Measurements from ENCODE around the gene INSC.

INSC gene

DNA sequence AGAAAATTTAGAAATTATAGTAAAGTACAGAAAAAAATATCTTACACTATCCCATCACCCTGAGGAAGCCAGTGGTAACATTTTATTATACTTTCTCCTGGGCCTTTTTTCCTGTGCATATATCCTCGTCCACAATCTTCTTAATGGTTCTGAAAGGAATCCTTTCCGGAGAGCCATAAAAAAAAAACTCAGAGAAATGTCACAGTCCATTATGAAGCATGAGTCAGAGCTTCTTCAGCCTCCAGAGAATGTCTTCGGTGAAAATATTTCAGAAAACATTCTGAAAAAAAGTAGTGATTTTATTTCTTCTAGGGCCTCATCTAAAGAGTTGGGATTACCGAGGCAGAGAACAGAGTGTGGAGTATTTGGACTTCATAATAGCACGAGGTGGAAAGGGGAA is 163.4 kb downstream of the INSC start:
- no peak overlapping the region for H3K4me3 ChIP-seq (ENCODE audit: low read length)
- no peaks in the 10 kb centered on the region for H3K4me1 ChIP-seq (ENCODE audit: control insufficient read depth, low read depth, low read length)
- no peaks in the 10 kb centered on the region for H3K36me3 ChIP-seq (ENCODE audit: control insufficient read depth, low read depth, low read length)
- H3K27me3 ChIP-seq (ENCODE audit: control insufficient read depth, insufficient read depth, low read length), result no peaks in the 10 kb centered on the region
- no peaks in the 10 kb centered on the region for H3K9me3 ChIP-seq (ENCODE audit: control insufficient read depth, low read depth, low read length)
- no peak overlapping the region for H3K27ac ChIP-seq (ENCODE audit: low read length)
- no peak overlapping the region for H3K9ac ChIP-seq (ENCODE audit: low read length)

DNA sequence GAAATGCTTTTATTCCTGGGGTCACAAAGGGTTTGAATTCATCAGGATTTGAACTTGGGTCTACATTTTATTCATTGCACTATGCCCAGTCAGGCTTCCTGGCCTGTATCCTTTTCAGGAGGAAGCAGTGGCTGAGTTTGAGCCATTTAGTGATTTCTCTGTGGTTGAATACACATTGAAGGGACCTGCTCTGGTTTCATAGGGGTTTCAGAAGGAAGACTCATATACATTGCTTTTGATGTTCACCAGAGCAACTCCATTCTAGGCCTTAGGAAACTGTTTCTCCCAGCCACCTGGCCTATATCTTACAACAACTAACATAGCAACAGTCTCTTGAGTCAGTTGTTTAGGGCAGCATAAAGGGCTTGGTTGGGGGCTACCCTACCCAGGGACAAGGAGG is 165.7 kb downstream of the INSC start:
- no peak overlapping the region for H3K9ac ChIP-seq (ENCODE audit: low read length)
- no peaks in the 10 kb centered on the region for H3K4me1 ChIP-seq (ENCODE audit: control insufficient read depth, low read depth, low read length)
- no peaks in the 10 kb centered on the region for H3K27me3 ChIP-seq (ENCODE audit: control insufficient read depth, insufficient read depth, low read length)
- no peak overlapping the region for H3K27ac ChIP-seq (ENCODE audit: low read length)
- no peaks in the 10 kb centered on the region for H3K9me3 ChIP-seq (ENCODE audit: control insufficient read depth, low read depth, low read length)
- H3K36me3 ChIP-seq (ENCODE audit: control insufficient read depth, low read depth, low read length), result no peaks in the 10 kb centered on the region
- no peak overlapping the region for H3K4me3 ChIP-seq (ENCODE audit: low read length)

DNA sequence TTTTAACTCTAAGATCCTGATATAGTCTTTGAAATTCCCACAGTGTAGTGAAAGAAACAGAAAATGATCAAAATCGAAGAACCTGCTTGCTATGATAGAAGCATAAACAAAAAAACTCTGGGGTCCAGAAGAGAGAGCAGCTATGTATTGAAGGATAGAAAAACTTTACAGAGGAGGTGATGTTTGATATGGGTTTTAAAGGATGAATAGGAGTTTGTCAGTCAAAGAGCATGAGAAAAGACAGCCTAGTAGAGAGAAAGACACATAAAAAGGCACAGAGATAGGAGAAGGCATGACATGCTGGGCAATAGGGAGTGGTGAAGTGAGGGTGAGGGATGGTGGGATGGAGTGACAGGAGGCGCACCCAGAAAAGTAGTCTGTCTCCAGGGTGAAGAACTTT is 168.0 kb downstream of the INSC start:
- H3K27me3 ChIP-seq (ENCODE audit: control insufficient read depth, insufficient read depth, low read length), result no peaks in the 10 kb centered on the region

GRCh38 chr11:15286465-15286864 is 171.7 kb downstream of the INSC start:
- H3K9me3 ChIP-seq (ENCODE audit: control insufficient read depth, low read depth, low read length), result no peaks in the 10 kb centered on the region
- H3K4me1 ChIP-seq (ENCODE audit: control insufficient read depth, low read depth, low read length), result no peaks in the 10 kb centered on the region
- no peak overlapping the region for H3K4me3 ChIP-seq (ENCODE audit: low read length)
- no peaks in the 10 kb centered on the region for H3K36me3 ChIP-seq (ENCODE audit: control insufficient read depth, low read depth, low read length)
- no peak overlapping the region for H3K9ac ChIP-seq (ENCODE audit: low read length)
- H3K27me3 ChIP-seq (ENCODE audit: control insufficient read depth, insufficient read depth, low read length), result no peaks in the 10 kb centered on the region
- no peak overlapping the region for H3K27ac ChIP-seq (ENCODE audit: low read length)

More for the DNA sequence above, 168.0 kb downstream of the INSC start:
- no peak overlapping the region for H3K27ac ChIP-seq (ENCODE audit: low read length)
- H3K36me3 ChIP-seq (ENCODE audit: control insufficient read depth, low read depth, low read length), result no peaks in the 10 kb centered on the region
- no peaks in the 10 kb centered on the region for H3K9me3 ChIP-seq (ENCODE audit: control insufficient read depth, low read depth, low read length)
- H3K9ac ChIP-seq (ENCODE audit: low read length), result no peak overlapping the region
- no peaks in the 10 kb centered on the region for H3K4me1 ChIP-seq (ENCODE audit: control insufficient read depth, low read depth, low read length)
- H3K4me3 ChIP-seq (ENCODE audit: low read length), result no peak overlapping the region

DNA sequence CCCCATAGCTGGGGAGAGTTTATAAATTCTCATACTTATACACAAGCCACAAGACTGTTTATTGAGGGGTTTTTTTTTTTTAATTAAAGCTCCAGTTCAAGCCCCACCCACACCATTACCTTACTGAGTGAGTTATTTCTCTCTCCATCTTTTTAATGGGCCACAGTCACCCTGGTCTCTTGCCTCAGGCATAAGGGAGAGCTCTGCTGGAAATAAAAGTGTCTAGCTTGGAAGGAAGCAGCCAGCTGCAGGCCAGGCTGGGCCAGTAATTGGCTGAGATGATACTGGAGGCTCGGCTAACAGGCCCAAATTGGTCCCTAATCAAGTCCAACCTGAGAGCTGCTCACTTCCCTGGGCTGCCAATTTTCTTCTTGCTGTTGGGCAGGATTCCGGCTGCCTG is 174.1 kb downstream of the INSC start:
- Histone ChIP-seq H3K4me1 (ENCODE audit: control insufficient read depth, low read depth, low read length) (no peaks in the 10 kb centered on the region), H3K36me3 (ENCODE audit: control insufficient read depth, low read depth, low read length) (no peaks in the 10 kb centered on the region), H3K4me3 (ENCODE audit: low read length) (no peak overlapping the region), H3K9ac (ENCODE audit: low read length) (no peak overlapping the region), H3K27ac (ENCODE audit: low read length) (no peak overlapping the region), H3K9me3 (ENCODE audit: control insufficient read depth, low read depth, low read length) (no peaks in the 10 kb centered on the region), H3K27me3 (ENCODE audit: control insufficient read depth, insufficient read depth, low read length) (no peaks in the 10 kb centered on the region)

DNA sequence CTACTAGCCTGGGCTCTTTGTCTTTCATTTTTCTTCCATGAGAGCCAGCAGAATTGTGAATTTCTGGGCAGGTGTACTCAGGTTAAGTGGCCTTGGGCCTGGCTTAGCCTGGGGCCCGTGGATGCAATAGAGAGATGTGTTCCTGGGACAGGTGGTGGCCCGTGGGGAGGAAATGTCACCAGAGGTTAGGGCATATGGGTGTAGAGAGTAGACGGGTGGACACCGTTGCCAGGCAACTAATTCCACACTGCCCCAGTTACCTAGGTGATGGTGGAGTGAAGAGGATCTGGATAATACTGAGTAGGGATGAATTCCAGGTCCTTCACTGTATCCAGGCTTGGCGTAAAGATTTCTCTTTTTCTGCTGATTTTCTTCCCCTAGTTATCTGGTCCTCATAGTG is 175.0 kb downstream of the INSC start:
- no peaks in the 10 kb centered on the region for H3K9me3 ChIP-seq (ENCODE audit: control insufficient read depth, low read depth, low read length)
- H3K9ac ChIP-seq (ENCODE audit: low read length), result no peak overlapping the region
- H3K27ac ChIP-seq (ENCODE audit: low read length), result no peak overlapping the region
- H3K27me3 ChIP-seq (ENCODE audit: control insufficient read depth, insufficient read depth, low read length), result no peaks in the 10 kb centered on the region
- no peak overlapping the region for H3K4me3 ChIP-seq (ENCODE audit: low read length)
- no peaks in the 10 kb centered on the region for H3K36me3 ChIP-seq (ENCODE audit: control insufficient read depth, low read depth, low read length)
- no peaks in the 10 kb centered on the region for H3K4me1 ChIP-seq (ENCODE audit: control insufficient read depth, low read depth, low read length)

DNA sequence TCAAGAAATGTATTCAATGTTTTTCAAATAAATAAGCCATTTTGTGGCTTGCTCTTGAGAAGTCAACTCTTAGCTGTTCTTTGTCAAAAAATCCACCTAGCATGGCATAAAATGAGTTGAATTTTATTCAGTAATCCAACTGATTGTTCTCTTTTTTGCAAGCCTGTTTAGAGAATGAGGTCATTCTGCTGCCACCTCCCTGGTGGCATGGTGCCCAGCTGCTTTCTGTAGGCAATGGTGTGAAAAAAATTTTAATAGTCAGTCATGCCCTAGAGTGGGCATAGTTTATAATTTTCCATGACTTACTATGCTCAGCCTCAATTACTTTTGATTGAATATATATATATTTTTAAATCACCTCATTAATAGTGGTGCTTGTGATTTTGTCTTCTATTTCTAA is 177.2 kb downstream of the INSC start:
- Histone ChIP-seq H3K27me3 (ENCODE audit: control insufficient read depth, insufficient read depth, low read length) (no peaks in the 10 kb centered on the region), H3K9me3 (ENCODE audit: control insufficient read depth, low read depth, low read length) (no peaks in the 10 kb centered on the region), H3K4me3 (ENCODE audit: low read length) (no peak overlapping the region), H3K27ac (ENCODE audit: low read length) (no peak overlapping the region), H3K4me1 (ENCODE audit: control insufficient read depth, low read depth, low read length) (peaks cover 3% of the 10 kb centered on the region), H3K9ac (ENCODE audit: low read length) (no peak overlapping the region), H3K36me3 (ENCODE audit: control insufficient read depth, low read depth, low read length) (no peaks in the 10 kb centered on the region)

- Histone ChIP-seq H3K4me1 (ENCODE audit: control insufficient read depth, low read depth, low read length) (peaks cover 3% of the 10 kb centered on the region), H3K27me3 (ENCODE audit: control insufficient read depth, insufficient read depth, low read length) (no peaks in the 10 kb centered on the region), H3K9me3 (ENCODE audit: control insufficient read depth, low read depth, low read length) (no peaks in the 10 kb centered on the region), H3K4me3 (ENCODE audit: low read length) (no peak overlapping the region), H3K27ac (ENCODE audit: low read length) (no peak overlapping the region), H3K36me3 (ENCODE audit: control insufficient read depth, low read depth, low read length) (no peaks in the 10 kb centered on the region), H3K9ac (ENCODE audit: low read length) (no peak overlapping the region)
Measured at GRCh38 chr11:15293975-15294620, 179.4 kb downstream of the INSC start.

- no peak overlapping the region for H3K9ac ChIP-seq (ENCODE audit: low read length)
- no peaks in the 10 kb centered on the region for H3K27me3 ChIP-seq (ENCODE audit: control insufficient read depth, insufficient read depth, low read length)
- no peaks in the 10 kb centered on the region for H3K9me3 ChIP-seq (ENCODE audit: control insufficient read depth, low read depth, low read length)
- H3K4me3 ChIP-seq (ENCODE audit: low read length), result no peak overlapping the region
- peaks cover 3% of the 10 kb centered on the region for H3K4me1 ChIP-seq (ENCODE audit: control insufficient read depth, low read depth, low read length)
- no peak overlapping the region for H3K27ac ChIP-seq (ENCODE audit: low read length)
- H3K36me3 ChIP-seq (ENCODE audit: control insufficient read depth, low read depth, low read length), result no peaks in the 10 kb centered on the region
Measured at GRCh38 chr11:15295695-15296094, 181.0 kb downstream of the INSC start.
